Transverse colon (tissue), 4 donors: ENCODE measurements around the gene WFDC11.
"Not testable (repeated sequence)": the region's sequence is repeated elsewhere in the genome, so short reads cannot be mapped to it uniquely, and the experiment has no call there.

Experiments used
- CTCF ChIP-seq, 5 experiments: fragments of 200-600 bp in 3 of 5; fragments of 450-650 bp in 2 of 5; sonication (generic) in 3 of 5; IDR thresholded peaks; 1 replicate in 2 of 5; 2 replicates in 3 of 5; pipeline ENCODE4 v1.5.1; 2016 to 2017; ENCODE audit warnings: antibody characterized with exemption in 5 of 5, inconsistent platforms in 3 of 5, mild to moderate bottlenecking in 2 of 5, moderate library complexity in 1 of 5
- EP300 ChIP-seq: sonication (generic); formaldehyde crosslinking; IDR thresholded peaks from one replicate; pipeline ENCODE4 v1.6.1; 2017; ENCODE audit warnings: antibody characterized with exemption, low read depth
- POLR2A ChIP-seq: fragments of 450-650 bp; IDR thresholded peaks from one replicate; pipeline ENCODE4 v1.6.1; 2016; ENCODE audit warnings: antibody characterized with exemption, mild to moderate bottlenecking, moderate library complexity
- POLR2AphosphoS5 ChIP-seq, 3 donors: sonication (generic); formaldehyde crosslinking; IDR thresholded peaks; one replicate each; pipeline ENCODE4 v1.6.1; 2016; ENCODE audit warnings: antibody characterized with exemption in 3 of 3

- TF ChIP-seq CTCF (IDR thresholded peaks at IDR 0.05); POLR2AphosphoS5 (IDR thresholded peaks at IDR 0.05); POLR2A; EP300: not testable (repeated sequence)
Measured at GRCh38 chr20:45651726-45652125, 18.3 kb downstream of the WFDC11 start.
